Colon (tissue), 2 donors: ENCODE results near the gene CAPN13.
"Not testable (repeated sequence)": the region's sequence is repeated elsewhere in the genome, so short reads cannot be mapped to it uniquely, and the experiment has no call there.

Experiments
- FAIRE-seq: peaks from 2 replicates; lab custom pipeline; 2012; peaks lifted over from hg19 to GRCh38; lab: Jason Lieb, UNC
- donor health status: control.
- donor health status: control.

The CAPN13 gene

GRCh38 chr2:30705056-30705455, 102.2 kb downstream of the CAPN13 start:
- no peak for FAIRE-seq

DNA sequence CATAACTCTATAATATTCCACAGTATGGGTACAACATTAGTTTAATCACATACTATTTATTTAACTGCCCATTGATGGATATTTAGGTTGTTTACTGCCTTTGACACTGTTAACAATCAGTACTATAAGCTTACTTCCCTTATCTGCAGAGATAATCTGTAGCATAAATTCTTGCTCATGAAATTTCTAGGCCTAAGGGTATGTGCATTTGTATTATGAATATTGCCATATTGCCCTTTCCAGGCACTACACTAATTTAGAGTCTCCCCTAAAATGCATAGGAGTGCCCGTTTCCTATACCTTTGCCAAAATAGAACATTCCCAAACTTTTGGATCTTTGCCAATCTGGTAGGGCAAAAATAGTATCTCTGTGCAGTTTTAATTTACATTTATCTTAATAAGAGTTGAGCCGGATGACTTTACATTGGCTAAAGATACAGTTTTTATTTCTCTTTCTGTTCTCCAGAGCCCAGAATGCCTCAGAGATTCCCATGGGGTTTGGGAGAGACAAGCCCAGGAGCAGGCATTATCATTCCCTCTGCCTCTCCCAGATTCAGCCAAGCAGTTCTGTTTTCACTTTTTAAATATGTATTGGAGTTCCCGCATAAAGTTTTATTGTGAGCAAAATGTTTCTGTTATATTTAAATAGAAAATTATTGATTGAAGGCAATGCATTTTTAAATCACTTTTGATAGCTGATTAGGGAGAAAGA, 102.8 kb downstream of the CAPN13 start:
- no peak for FAIRE-seq

- FAIRE-seq, result no peak
Observed at GRCh38 chr2:30702694-30703093, 104.6 kb downstream of the CAPN13 start.

DNA sequence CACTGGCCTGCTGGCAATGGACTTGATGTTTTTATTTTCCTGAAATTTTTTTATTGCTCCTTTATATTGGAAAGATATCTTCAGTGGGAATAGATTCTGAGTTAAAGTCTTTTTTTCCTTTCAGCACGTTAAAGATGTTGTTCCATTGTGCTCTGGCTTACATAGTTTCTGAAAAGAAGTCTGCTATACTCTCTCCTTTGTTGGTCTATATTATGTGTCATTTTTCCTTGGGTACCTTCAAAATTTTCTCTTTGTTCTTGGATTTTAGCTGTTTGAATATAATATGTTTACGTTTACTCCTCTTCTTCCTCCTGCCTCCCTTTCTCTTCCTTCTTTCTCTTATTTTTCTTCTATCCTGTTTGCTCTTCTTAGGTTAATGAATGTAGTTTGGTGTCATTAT, 105.5 kb downstream of the CAPN13 start:
- no peak for FAIRE-seq

- not testable (repeated sequence) for FAIRE-seq
Observed at GRCh38 chr2:30697242-30698103, 109.8 kb downstream of the CAPN13 start.

- no peak for FAIRE-seq
Observed at GRCh38 chr2:30695749-30696148, 111.5 kb downstream of the CAPN13 start.

DNA sequence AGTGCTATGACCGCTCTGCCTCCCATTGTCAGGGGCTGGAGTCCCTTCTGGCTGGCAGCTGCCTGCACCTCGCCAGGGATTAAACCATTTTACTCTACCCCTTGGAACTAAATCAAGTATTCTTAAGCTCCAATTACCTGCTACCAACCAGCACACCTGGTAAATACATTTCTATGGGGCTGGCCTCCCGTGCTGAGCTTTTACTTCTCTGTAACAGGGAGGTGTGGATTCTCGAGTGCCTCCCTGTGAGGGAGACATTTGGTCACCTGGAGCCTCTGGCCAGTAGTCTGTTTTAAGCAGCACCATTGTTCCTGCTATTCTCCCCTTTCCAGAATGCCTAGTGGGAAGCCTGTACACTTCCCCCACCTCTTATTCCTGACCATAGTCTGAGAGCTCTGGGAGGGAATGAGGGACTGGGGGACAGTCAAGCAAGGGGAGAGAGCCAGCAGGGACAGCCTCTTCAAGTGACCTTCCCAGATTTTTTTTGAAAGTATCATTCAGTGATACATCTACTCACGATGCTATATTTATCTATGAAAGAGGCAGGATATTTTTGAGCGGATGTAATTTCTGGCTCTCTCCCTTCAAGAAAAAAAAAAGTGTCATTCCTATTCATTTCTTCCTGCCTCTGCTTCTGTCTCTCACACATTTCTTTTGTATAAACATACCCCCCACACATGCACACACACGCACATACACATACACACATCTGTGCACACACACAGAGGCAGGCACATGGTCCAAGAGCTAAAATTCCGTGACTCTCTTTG, 112.8 kb downstream of the CAPN13 start:
- no peak for FAIRE-seq

GRCh38 chr2:30693821-30694281, 113.4 kb downstream of the CAPN13 start:
- no peak for FAIRE-seq

GRCh38 chr2:30692829-30693275, 114.4 kb downstream of the CAPN13 start:
- FAIRE-seq, result no peak

DNA sequence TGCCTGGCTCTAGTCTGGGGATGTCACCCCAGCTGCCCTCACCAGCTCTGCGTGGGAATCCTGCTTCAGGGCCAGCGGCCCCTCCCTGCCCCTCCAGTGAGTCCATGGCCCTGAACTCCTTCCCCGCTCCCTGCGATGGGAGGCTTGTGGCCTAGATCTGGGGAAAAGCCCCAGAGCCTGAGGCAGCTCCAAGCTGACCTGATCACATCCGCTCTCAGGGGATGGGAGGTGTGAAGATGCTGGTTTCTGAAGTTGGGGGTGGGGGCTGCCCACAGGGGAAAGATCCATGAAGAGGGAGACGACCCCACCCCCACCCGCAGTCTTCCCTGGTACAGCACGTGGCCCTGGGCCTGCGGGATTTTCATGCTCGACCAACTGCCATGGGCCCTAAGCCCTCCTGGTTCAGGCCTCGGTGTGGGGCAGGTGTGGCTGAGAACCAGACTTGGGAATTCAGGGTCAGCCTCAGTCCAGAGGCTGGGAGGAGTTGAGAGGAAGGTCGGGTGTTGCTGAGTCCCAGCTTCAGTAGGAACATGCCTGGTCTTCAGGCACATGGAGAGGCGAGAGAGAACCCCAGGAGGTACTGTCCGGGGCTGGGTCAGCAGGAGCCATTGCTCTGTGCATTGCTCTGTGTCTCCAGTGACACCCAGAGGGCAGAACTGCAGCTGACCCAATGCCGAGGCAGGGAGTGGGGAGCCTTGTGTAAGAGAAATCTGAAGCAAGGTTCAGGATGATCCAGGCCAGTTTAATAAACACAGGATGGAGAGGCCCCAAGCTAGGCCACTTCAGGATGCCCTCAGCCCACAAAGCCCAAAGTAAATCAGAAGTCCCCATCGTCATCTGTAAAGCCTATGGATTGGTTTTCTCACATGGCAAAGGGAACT, 115.1 kb downstream of the CAPN13 start:
- no peak for FAIRE-seq

DNA sequence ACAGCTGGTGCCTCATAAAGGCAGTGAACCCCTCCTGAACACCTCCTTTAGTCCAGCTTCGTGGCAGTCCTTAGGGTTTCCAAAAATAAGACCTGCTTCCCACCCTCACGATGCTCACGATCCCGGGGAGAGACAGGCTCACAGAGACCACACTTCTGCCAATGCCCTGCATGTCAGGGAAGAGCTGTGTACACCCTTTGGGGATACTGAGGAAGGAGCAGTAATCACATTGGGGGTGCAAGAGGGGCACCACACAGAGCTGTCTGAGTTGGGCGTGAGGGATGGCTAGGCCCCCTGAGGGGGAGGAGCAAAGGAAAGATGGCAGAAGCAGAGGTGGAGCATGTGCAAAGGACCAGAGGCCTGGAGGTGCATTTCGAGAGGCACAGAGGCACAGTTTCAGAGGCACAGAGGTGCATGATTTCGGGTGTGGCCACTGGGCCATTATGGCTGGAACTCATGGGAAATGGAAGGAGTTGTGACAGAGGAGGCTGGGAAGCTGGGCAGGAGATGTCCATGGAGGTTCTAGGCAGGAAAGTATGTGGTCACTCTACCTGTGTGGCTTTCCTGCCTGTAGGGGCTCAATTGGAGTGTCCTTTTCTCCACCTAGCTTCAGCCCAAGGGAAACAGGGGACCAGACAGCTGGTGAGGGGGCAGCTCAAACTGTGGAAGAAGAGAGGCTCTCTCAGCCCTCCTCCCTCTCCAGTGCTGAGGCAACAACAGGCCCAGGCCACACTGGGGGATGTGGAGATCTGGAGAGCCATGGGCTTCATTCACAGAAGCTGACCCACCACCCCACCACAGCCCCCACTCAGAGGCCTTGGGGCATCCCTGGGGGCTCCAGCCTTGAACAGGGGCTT, 115.9 kb downstream of the CAPN13 start:
- FAIRE-seq, result no peak

- FAIRE-seq, result no peak
Observed at GRCh38 chr2:30690126-30690561, 117.1 kb downstream of the CAPN13 start.

- no peak for FAIRE-seq
Observed at GRCh38 chr2:30689496-30690125, 117.6 kb downstream of the CAPN13 start.

GRCh38 chr2:30688956-30689401, 118.3 kb downstream of the CAPN13 start:
- FAIRE-seq, result no peak

DNA sequence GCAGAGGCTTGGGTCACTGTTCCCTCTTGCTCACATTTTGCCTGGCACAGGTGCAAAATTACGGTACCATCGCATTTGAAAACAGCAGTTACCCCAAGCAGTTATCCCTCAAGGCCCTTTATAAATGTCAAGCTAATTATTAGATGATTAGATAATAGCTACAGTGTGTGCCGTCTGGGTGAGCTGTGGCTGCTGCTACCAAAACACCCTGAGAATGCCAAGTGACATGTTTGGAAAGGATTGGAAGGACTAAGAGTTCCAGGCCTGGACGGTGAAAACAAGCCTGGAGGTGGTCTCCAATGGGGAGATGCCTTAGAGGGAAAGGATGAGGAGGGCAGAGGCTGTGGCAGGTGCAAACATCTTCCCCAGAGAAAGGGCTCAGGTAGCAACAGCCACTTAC, 120.6 kb downstream of the CAPN13 start:
- FAIRE-seq, result no peak

DNA sequence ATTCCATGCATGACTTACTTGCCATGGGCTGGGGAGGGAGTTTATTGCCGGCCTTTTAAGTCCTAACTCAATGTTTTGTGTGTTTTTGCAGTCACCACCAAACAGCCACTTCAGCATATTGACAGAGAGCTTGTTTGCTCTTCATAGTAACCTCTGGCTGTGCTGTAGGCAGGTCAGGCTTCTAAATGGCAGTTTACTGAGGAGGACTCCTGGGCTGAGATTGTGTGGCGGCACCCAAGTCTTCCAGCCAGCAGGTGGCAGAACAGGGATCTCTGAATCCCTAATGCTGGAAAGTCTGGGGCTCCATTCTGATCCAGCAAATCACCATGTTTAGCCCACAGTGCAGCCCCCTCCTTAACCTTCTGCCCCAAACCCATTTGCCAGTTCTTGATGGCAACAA, 121.2 kb downstream of the CAPN13 start:
- FAIRE-seq, result no peak

GRCh38 chr2:30684996-30685395, 122.2 kb downstream of the CAPN13 start:
- FAIRE-seq, result no peak

- no peak for FAIRE-seq
Observed at GRCh38 chr2:30684516-30684915, 122.7 kb downstream of the CAPN13 start.

DNA sequence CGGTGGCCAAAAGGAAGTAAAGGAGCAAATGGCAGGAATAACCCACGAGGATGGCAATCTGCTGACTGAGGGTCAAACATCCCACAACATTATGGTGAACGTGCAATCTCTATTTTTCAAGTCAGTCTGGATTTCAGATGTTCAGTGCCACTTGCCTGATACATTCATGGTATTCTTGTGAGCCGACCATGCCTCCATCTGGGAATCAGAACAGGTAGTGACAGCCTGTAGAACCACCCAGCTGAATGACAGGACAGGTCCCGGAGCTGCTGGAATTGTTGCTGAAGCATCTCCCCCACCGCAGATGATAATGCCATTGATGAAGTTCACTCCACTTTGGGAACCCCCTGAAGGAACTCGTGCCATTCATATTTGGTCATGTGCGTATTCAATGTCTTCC, 123.2 kb downstream of the CAPN13 start:
- FAIRE-seq, result no peak
